ENCODE data around the gene GPC6. TPM values are rescaled to one million over a fixed set of nuclear protein-coding genes. Genes with fewer than 3 reads are reported as not detected.

Gene GPC6
- total RNA-seq, 5 donors from 2014 or later (not counting 1 experiment from before 2014, with no cell fraction given): 0.03 to 0.18 (median 0.06) TPM; not detected in 2

- WGBS (ENCODE audit: insufficient coverage): no CpG with 5 or more reads among the region's 2 CpGs
- Histone ChIP-seq H3K27ac (ENCODE audit: low read length) (no peak overlapping the region), H3K36me3 (ENCODE audit: control insufficient read depth in 2 of 2, extremely low read depth in 1 of 2, insufficient read depth in 1 of 2, low read length in 1 of 2) (no peaks in the 10 kb centered on the region), H3K9me3 (no peaks in the 10 kb centered on the region), H3K27me3 (replicated peaks in 1 of 2; ENCODE audit: control insufficient read depth in 2 of 2, extremely low read depth in 1 of 2, insufficient read depth in 2 of 2, low read length in 1 of 2) (no peaks in the 10 kb centered on the region), H3K4me3 (ENCODE audit: control insufficient read depth in 1 of 2, extremely low read depth in 1 of 2, low read length in 1 of 2) (no peak overlapping the region), H3K4me1 (ENCODE audit: control insufficient read depth in 1 of 2, extremely low read depth in 1 of 2, insufficient read depth in 2 of 2, low read length in 2 of 2) (no peaks in the 10 kb centered on the region)
- ChIA-PET POLR2A (interaction anchor here in 1 of 2 donors (0.6 kb wide), 1 partner anchor 58 kb away, joined by 6 read pairs; no protein-coding TSS in a partner anchor), CTCF (interaction anchor here in 1 of 2 donors (1.0 kb wide), 1 partner anchor 11 kb away, joined by 3 read pairs; no protein-coding TSS in a partner anchor)
- Mint-ChIP-seq H3K27ac (no peak overlapping the region), H3K4me3 (no peak overlapping the region), H3K9me3 (no peaks in the 10 kb centered on the region), H3K36me3 (no peaks in the 10 kb centered on the region), H3K27me3 (peaks cover 14 to 27% of the 10 kb centered on the region in 2 donors), H3K4me1 (peaks cover 0 to 5% (median 0%) of the 10 kb centered on the region in 3 donors)
- no peak for DNase-seq
- ATAC-seq (replicated peaks in 1 of 4): no peak
Observed at GRCh38 chr13:94172416-94172815, 945.8 kb downstream of the GPC6 start.

DNA sequence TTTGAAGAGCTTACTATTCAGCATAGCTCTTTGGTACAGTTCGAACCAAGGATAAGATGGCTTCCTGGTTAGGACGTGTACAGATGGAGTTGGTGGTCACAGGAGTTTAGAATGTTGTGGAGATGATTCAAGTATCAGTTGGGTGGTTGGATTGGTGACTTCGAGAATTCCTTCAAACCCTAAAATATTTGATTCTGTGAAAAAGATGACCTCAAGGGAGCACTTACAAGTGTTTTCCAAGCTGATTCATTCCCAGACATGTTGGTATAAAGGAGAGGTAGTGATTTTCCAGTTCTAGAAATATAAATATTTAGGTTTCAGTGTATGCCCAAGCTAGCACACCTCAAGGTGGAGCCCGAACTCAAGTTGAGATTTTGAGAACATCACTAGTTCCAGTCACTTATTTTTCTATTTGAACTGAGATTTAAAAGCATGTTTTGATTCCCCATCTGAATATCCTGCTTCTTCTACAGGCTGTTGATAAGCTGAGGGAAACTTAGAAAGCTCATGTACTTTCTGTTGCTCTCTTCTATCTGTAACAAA is 946.8 kb downstream of the GPC6 start:
- no peak overlapping the region for H3K4me3 Mint-ChIP-seq
- WGBS (ENCODE audit: insufficient coverage): no CpG with 5 or more reads among the region's 4 CpGs

GRCh38 chr13:94174009-94174408 is 947.4 kb downstream of the GPC6 start:
- Histone ChIP-seq H3K27ac (ENCODE audit: low read length) (no peak overlapping the region), H3K4me1 (ENCODE audit: control insufficient read depth in 1 of 2, extremely low read depth in 1 of 2, insufficient read depth in 2 of 2, low read length in 2 of 2) (peaks cover 0 to 4% of the 10 kb centered on the region in 2 experiments), H3K36me3 (ENCODE audit: control insufficient read depth in 2 of 2, extremely low read depth in 1 of 2, insufficient read depth in 1 of 2, low read length in 1 of 2) (no peaks in the 10 kb centered on the region), H3K27me3 (replicated peaks in 1 of 2; ENCODE audit: control insufficient read depth in 2 of 2, extremely low read depth in 1 of 2, insufficient read depth in 2 of 2, low read length in 1 of 2) (no peaks in the 10 kb centered on the region), H3K9me3 (no peaks in the 10 kb centered on the region), H3K4me3 (ENCODE audit: control insufficient read depth in 1 of 2, extremely low read depth in 1 of 2, low read length in 1 of 2) (no peak overlapping the region)
- Mint-ChIP-seq H3K9me3 (no peaks in the 10 kb centered on the region), H3K4me1 (peaks cover 9 to 14% (median 11%) of the 10 kb centered on the region in 3 donors), H3K27me3 (peaks cover 14 to 27% of the 10 kb centered on the region in 2 donors), H3K36me3 (no peaks in the 10 kb centered on the region), H3K4me3 (no peak overlapping the region), H3K27ac (no peak overlapping the region)
- no peak for DNase-seq
- no peak for ATAC-seq (replicated peaks in 1 of 4)
- ChIA-PET CTCF (no interaction called here), POLR2A (no interaction called here)

More for the DNA sequence above, 946.8 kb downstream of the GPC6 start:
- Histone ChIP-seq H3K27ac (ENCODE audit: low read length) (no peak overlapping the region), H3K36me3 (ENCODE audit: control insufficient read depth in 2 of 2, extremely low read depth in 1 of 2, insufficient read depth in 1 of 2, low read length in 1 of 2) (no peaks in the 10 kb centered on the region), H3K4me1 (ENCODE audit: control insufficient read depth in 1 of 2, extremely low read depth in 1 of 2, insufficient read depth in 2 of 2, low read length in 2 of 2) (no peaks in the 10 kb centered on the region), H3K4me3 (ENCODE audit: control insufficient read depth in 1 of 2, extremely low read depth in 1 of 2, low read length in 1 of 2) (no peak overlapping the region), H3K27me3 (replicated peaks in 1 of 2; ENCODE audit: control insufficient read depth in 2 of 2, extremely low read depth in 1 of 2, insufficient read depth in 2 of 2, low read length in 1 of 2) (no peaks in the 10 kb centered on the region), H3K9me3 (no peaks in the 10 kb centered on the region)
- Mint-ChIP-seq H3K36me3 (no peaks in the 10 kb centered on the region), H3K27me3 (peaks cover 14 to 27% of the 10 kb centered on the region in 2 donors), H3K4me1 (peaks cover 3 to 7% (median 5%) of the 10 kb centered on the region in 3 donors), H3K27ac (no peak overlapping the region), H3K9me3 (no peaks in the 10 kb centered on the region)
- no peak for ATAC-seq (replicated peaks in 1 of 4)
- POLR2A ChIA-PET: no interaction called here
- DNase-seq: no peak
- CTCF ChIA-PET: interaction anchor here in 1 of 2 donors (1.0 kb wide), 1 partner anchor 10 kb away, joined by 3 read pairs; no protein-coding TSS in a partner anchor

GRCh38 chr13:94175076-94175475 is 948.5 kb downstream of the GPC6 start:
- Mint-ChIP-seq H3K27me3 (peaks cover 9 to 22% of the 10 kb centered on the region in 2 donors), H3K27ac (no peak overlapping the region), H3K36me3 (no peaks in the 10 kb centered on the region), H3K4me3 (no peak overlapping the region), H3K4me1 (peaks cover 10 to 17% (median 14%) of the 10 kb centered on the region in 3 donors), H3K9me3 (no peaks in the 10 kb centered on the region)
- WGBS (ENCODE audit: insufficient coverage): no CpG with 5 or more reads among the region's 1 CpG
- Histone ChIP-seq H3K4me3 (ENCODE audit: control insufficient read depth in 1 of 2, extremely low read depth in 1 of 2, low read length in 1 of 2) (no peak overlapping the region), H3K4me1 (ENCODE audit: control insufficient read depth in 1 of 2, extremely low read depth in 1 of 2, insufficient read depth in 2 of 2, low read length in 2 of 2) (peaks cover 0 to 4% of the 10 kb centered on the region in 2 experiments), H3K27me3 (replicated peaks in 1 of 2; ENCODE audit: control insufficient read depth in 2 of 2, extremely low read depth in 1 of 2, insufficient read depth in 2 of 2, low read length in 1 of 2) (no peaks in the 10 kb centered on the region), H3K36me3 (ENCODE audit: control insufficient read depth in 2 of 2, extremely low read depth in 1 of 2, insufficient read depth in 1 of 2, low read length in 1 of 2) (no peaks in the 10 kb centered on the region), H3K27ac (ENCODE audit: low read length) (no peak overlapping the region), H3K9me3 (no peaks in the 10 kb centered on the region)
- no peak for ATAC-seq (replicated peaks in 1 of 4)
- CTCF ChIA-PET: no interaction called here
- POLR2A ChIA-PET: no interaction called here
- DNase-seq: no peak

- CTCF ChIA-PET: no interaction called here
- no peak overlapping the region for H3K27ac ChIP-seq (ENCODE audit: low read length)
- Mint-ChIP-seq H3K9me3 (no peaks in the 10 kb centered on the region), H3K4me1 (peaks cover 10 to 17% (median 14%) of the 10 kb centered on the region in 3 donors), H3K4me3 (no peak overlapping the region), H3K27ac (no peak overlapping the region), H3K27me3 (peaks cover 0 to 18% of the 10 kb centered on the region in 2 donors), H3K36me3 (no peaks in the 10 kb centered on the region)
- H3K36me3 ChIP-seq (ENCODE audit: control insufficient read depth in 2 of 2, extremely low read depth in 1 of 2, insufficient read depth in 1 of 2, low read length in 1 of 2): no peaks in the 10 kb centered on the region
- ATAC-seq (replicated peaks in 1 of 4) (no peak), DNase-seq (no peak)
- H3K9me3 ChIP-seq: no peaks in the 10 kb centered on the region
- H3K4me3 ChIP-seq (ENCODE audit: control insufficient read depth in 1 of 2, extremely low read depth in 1 of 2, low read length in 1 of 2): no peak overlapping the region
- no peaks in the 10 kb centered on the region for H3K27me3 ChIP-seq (replicated peaks in 1 of 2; ENCODE audit: control insufficient read depth in 2 of 2, extremely low read depth in 1 of 2, insufficient read depth in 2 of 2, low read length in 1 of 2)
- POLR2A ChIA-PET: no interaction called here
- H3K4me1 ChIP-seq (ENCODE audit: control insufficient read depth in 1 of 2, extremely low read depth in 1 of 2, insufficient read depth in 2 of 2, low read length in 2 of 2): peaks cover 0 to 4% of the 10 kb centered on the region in 2 experiments
- 29% methylated on average over 1 of the region's 4 CpGs for WGBS (ENCODE audit: insufficient coverage)
Observed at GRCh38 chr13:94176561-94176960, 950.0 kb downstream of the GPC6 start.

- Mint-ChIP-seq H3K36me3 (no peaks in the 10 kb centered on the region), H3K4me1 (peaks cover 10 to 17% (median 14%) of the 10 kb centered on the region in 3 donors), H3K27ac (no peak overlapping the region), H3K27me3 (peaks cover 0 to 14% of the 10 kb centered on the region in 2 donors), H3K9me3 (no peaks in the 10 kb centered on the region), H3K4me3 (no peak overlapping the region)
- no CpG with 5 or more reads among the region's 2 CpGs for WGBS (ENCODE audit: insufficient coverage)
- ATAC-seq (replicated peaks in 1 of 4) (no peak), DNase-seq (no peak)
- peaks cover 0 to 4% of the 10 kb centered on the region in 2 experiments for H3K4me1 ChIP-seq (ENCODE audit: control insufficient read depth in 1 of 2, extremely low read depth in 1 of 2, insufficient read depth in 2 of 2, low read length in 2 of 2)
- H3K27ac ChIP-seq (ENCODE audit: low read length): no peak overlapping the region
- no peak overlapping the region for H3K4me3 ChIP-seq (ENCODE audit: control insufficient read depth in 1 of 2, extremely low read depth in 1 of 2, low read length in 1 of 2)
- no peaks in the 10 kb centered on the region for H3K36me3 ChIP-seq (ENCODE audit: control insufficient read depth in 2 of 2, extremely low read depth in 1 of 2, insufficient read depth in 1 of 2, low read length in 1 of 2)
- ChIA-PET POLR2A (no interaction called here), CTCF (no interaction called here)
- no peaks in the 10 kb centered on the region for H3K27me3 ChIP-seq (replicated peaks in 1 of 2; ENCODE audit: control insufficient read depth in 2 of 2, extremely low read depth in 1 of 2, insufficient read depth in 2 of 2, low read length in 1 of 2)
- H3K9me3 ChIP-seq: no peaks in the 10 kb centered on the region
Observed at GRCh38 chr13:94177041-94177440, 950.4 kb downstream of the GPC6 start.

Measured in T-cell (primary cell).